Measurements from ENCODE around the gene FETUB. TPM values are rescaled to one million over a fixed set of nuclear protein-coding genes. Genes with fewer than 3 reads are reported as not detected.

Gene FETUB
- total and polyA plus RNA-seq, 2 donors (not counting 3 experiments of a cell fraction or from before 2014, with no cell fraction given): not detected

DNA sequence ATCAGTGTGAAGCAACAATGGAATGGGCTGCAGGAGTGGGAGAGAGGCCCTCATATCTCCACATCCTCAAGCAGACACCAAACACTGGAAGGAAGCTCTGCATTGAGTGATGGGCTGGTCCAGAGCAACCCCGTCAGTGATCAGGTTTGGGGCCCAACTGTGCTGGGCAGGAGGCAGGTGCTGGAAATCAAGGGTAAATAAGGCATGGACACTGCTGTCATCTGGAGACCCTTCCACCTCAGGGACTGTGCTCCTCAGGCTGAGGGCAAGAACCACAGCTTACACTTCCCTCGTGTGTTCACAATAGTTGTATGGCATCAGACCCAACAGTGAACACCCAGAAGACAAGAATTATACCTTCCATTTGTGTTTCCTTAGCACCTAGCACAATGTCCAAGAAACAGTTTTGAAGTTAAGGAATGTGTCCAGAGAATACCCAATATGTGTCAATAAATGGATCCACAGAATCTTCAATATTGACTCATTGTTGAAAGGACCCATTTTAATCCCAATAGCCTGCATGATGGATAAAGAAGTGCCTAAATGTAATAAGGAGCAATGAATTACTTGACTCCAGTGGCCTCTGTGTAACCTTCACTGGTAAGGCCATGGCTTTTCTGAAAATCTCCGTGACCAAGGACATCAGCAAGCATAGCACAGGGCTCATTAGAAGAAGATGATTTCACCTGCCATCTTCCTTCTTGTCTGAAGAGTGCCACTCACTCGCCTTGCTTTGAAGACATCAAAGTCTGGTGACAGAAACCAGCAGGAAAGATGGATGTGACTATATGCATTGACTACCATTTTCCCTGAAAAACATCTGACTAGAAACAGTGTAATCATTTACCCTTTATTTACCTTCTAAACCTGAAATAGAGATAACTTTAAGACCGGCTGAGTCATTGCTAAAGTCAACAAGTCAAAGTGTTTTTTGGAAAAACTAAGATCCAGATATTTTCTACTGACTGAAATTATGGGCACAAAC lies 34.3 kb upstream of the FETUB start:
- H3K9me3 ChIP-seq (replicated peaks; ENCODE audit: control insufficient read depth, insufficient read depth, low read length): no peaks in the 10 kb centered on the region
- H3K4me3 ChIP-seq (replicated peaks in 1 of 3; ENCODE audit: insufficient read depth in 1 of 3, low read depth in 1 of 3, low read length in 3 of 3): no peak overlapping the region
- H3K79me2 ChIP-seq (ENCODE audit: control insufficient read depth, insufficient read depth, low read length): no peaks in the 10 kb centered on the region
- no peak overlapping the region for H2AFZ ChIP-seq (ENCODE audit: low read depth, low read length)
- no peak for FAIRE-seq
- CTCF ChIA-PET: interaction anchor here (1.1 to 1.5 kb wide), 2 partner anchors 8 to 11 kb away, joined by 3 to 5 read pairs; no protein-coding TSS in a partner anchor
- intact Hi-C loops (cut with micrococcal nuclease): no loop called here
- no TSS peak for BruUV-seq (replicated peaks)
- no peak overlapping the region for H3K9ac ChIP-seq (replicated peaks; ENCODE audit: extremely low read depth, insufficient read depth, low read length)
- POLR2A ChIA-PET: no interaction called here
- no peaks in the 10 kb centered on the region for H3K36me3 ChIP-seq (ENCODE audit: control insufficient read depth in 2 of 2, extremely low read depth in 1 of 2, insufficient read depth in 2 of 2, low read length in 2 of 2)
- no peaks in the 10 kb centered on the region for H3K4me1 ChIP-seq (ENCODE audit: control insufficient read depth, extremely low read depth, insufficient read depth, low read length)
- no peaks in the 10 kb centered on the region for H3K9me1 ChIP-seq (replicated peaks; ENCODE audit: control insufficient read depth, extremely low read depth, insufficient read depth, low read length)
- dilution Hi-C loops (cut with MboI; ENCODE audit: extremely low pct_ligation_motif_present, low sequenced_read_pairs): no loop called here
- DNase-seq (ENCODE audit: low read depth, low spot score): no peak
- no peak overlapping the region for H3K4me2 ChIP-seq (ENCODE audit: insufficient read depth, low read length)
- H3K27ac ChIP-seq (ENCODE audit: insufficient read depth, low read depth, low read length): no peak overlapping the region
- H4K20me1 ChIP-seq (replicated peaks; ENCODE audit: control insufficient read depth, extremely low read depth, insufficient read depth, low read length): no peaks in the 10 kb centered on the region
- peaks cover 0 to 4% of the 10 kb centered on the region in 2 experiments for H3K27me3 ChIP-seq (ENCODE audit: control insufficient read depth in 2 of 2, insufficient read depth in 2 of 2, low read length in 2 of 2)
- TF ChIP-seq POLR2A (IDR thresholded peaks at IDR 0.05; ENCODE audit: low read depth, low read length): no peak
- TF ChIP-seq MAX (IDR thresholded peaks at IDR 0.05; ENCODE audit: insufficient read depth, insufficient read length): no peak
- no peak for TF ChIP-seq JUN (IDR thresholded peaks at IDR 0.05; ENCODE audit: borderline replicate concordance, insufficient read depth, insufficient read length, low read depth)
- TF ChIP-seq EZH2 (IDR thresholded peaks at IDR 0.05; ENCODE audit: borderline replicate concordance, low read depth, low read length, severe bottlenecking): no peak
- TF ChIP-seq POLR2AphosphoS5 (IDR thresholded peaks at IDR 0.05; ENCODE audit: insufficient read depth, low read depth, low read length): no peak
- TF ChIP-seq FOS (IDR thresholded peaks at IDR 0.05; ENCODE audit: borderline replicate concordance, insufficient read depth, low read length): no peak
- TF ChIP-seq GATA2 (IDR thresholded peaks at IDR 0.05; ENCODE audit: insufficient read depth, insufficient read length, low read depth, low read length): no peak
- no peak for TF ChIP-seq MYC (IDR thresholded peaks at IDR 0.05; ENCODE audit: low read depth, low read length)

Data from endothelial cell of umbilical vein (primary cell).